ENCODE measurements around the gene PKD1. TPM values are rescaled to one million over a fixed set of nuclear protein-coding genes. Genes with fewer than 3 reads are reported as not detected.
"Not testable (repeated sequence)": the region's sequence is repeated elsewhere in the genome, so short reads cannot be mapped to it uniquely, and the experiment has no call there.

PKD1 gene
- total RNA-seq, 1 experiment from 2014 or later = 82.0 TPM

- H3K4me1 Mint-ChIP-seq (ENCODE audit: low read depth, unreplicated experiment) = no peaks in the 10 kb centered on the region
- intact Hi-C loops (cut with micrococcal nuclease; ENCODE audit: unreplicated experiment) = no loop called here
- H3K36me3 Mint-ChIP-seq (ENCODE audit: insufficient read depth, unreplicated experiment) = peaks cover 11% of the 10 kb centered on the region
- no peak for DNase-seq
- H3K9me3 Mint-ChIP-seq (ENCODE audit: low read depth, unreplicated experiment) = no peaks in the 10 kb centered on the region
- TF ChIP-seq CTCF (IDR thresholded peaks at IDR 0.05; ENCODE audit: unreplicated experiment) = no peak
- no peak overlapping the region for H3K4me3 Mint-ChIP-seq (ENCODE audit: low read depth, unreplicated experiment)
- no peak overlapping the region for H3K27ac Mint-ChIP-seq (ENCODE audit: unreplicated experiment)
- no peaks in the 10 kb centered on the region for H3K27me3 Mint-ChIP-seq (ENCODE audit: unreplicated experiment)
- BruUV-seq (replicated peaks) = no TSS peak
- CTCF ChIA-PET = no interaction called here
Measured at GRCh38 chr16:2102471-2102870, 33.2 kb downstream of the PKD1 start.

- H3K27me3 Mint-ChIP-seq (ENCODE audit: unreplicated experiment); H3K9me3 Mint-ChIP-seq (ENCODE audit: low read depth, unreplicated experiment); CTCF ChIA-PET; BruUV-seq (replicated peaks); H3K4me3 Mint-ChIP-seq (ENCODE audit: low read depth, unreplicated experiment); intact Hi-C loops (cut with micrococcal nuclease; ENCODE audit: unreplicated experiment); H3K4me1 Mint-ChIP-seq (ENCODE audit: low read depth, unreplicated experiment); H3K27ac Mint-ChIP-seq (ENCODE audit: unreplicated experiment); DNase-seq: not testable (repeated sequence)
- H3K36me3 Mint-ChIP-seq (ENCODE audit: insufficient read depth, unreplicated experiment) = peaks cover 15% of the 10 kb centered on the region
Measured at GRCh38 chr16:2101581-2101980, 34.1 kb downstream of the PKD1 start.

- H3K27ac Mint-ChIP-seq (ENCODE audit: unreplicated experiment); CTCF ChIA-PET; H3K4me3 Mint-ChIP-seq (ENCODE audit: low read depth, unreplicated experiment); H3K27me3 Mint-ChIP-seq (ENCODE audit: unreplicated experiment); DNase-seq; intact Hi-C loops (cut with micrococcal nuclease; ENCODE audit: unreplicated experiment); BruUV-seq (replicated peaks); H3K4me1 Mint-ChIP-seq (ENCODE audit: low read depth, unreplicated experiment); H3K9me3 Mint-ChIP-seq (ENCODE audit: low read depth, unreplicated experiment): not testable (repeated sequence)
- peaks cover 40% of the 10 kb centered on the region for H3K36me3 Mint-ChIP-seq (ENCODE audit: insufficient read depth, unreplicated experiment)
Measured at GRCh38 chr16:2097689-2098088, 38.0 kb downstream of the PKD1 start.

- CTCF ChIA-PET = no interaction called here
- H3K9me3 Mint-ChIP-seq (ENCODE audit: low read depth, unreplicated experiment) = no peaks in the 10 kb centered on the region
- H3K36me3 Mint-ChIP-seq (ENCODE audit: insufficient read depth, unreplicated experiment) = peaks cover 42% of the 10 kb centered on the region
- H3K4me1 Mint-ChIP-seq (ENCODE audit: low read depth, unreplicated experiment) = no peaks in the 10 kb centered on the region
- no TSS peak for BruUV-seq (replicated peaks)
- H3K27me3 Mint-ChIP-seq (ENCODE audit: unreplicated experiment) = no peaks in the 10 kb centered on the region
- no peak for DNase-seq
- no peak for TF ChIP-seq CTCF (IDR thresholded peaks at IDR 0.05; ENCODE audit: unreplicated experiment)
- intact Hi-C loops (cut with micrococcal nuclease; ENCODE audit: unreplicated experiment) = no loop called here
- H3K4me3 Mint-ChIP-seq (ENCODE audit: low read depth, unreplicated experiment) = no peak overlapping the region
- H3K27ac Mint-ChIP-seq (ENCODE audit: unreplicated experiment) = no peak overlapping the region
Measured at GRCh38 chr16:2096853-2097595, 38.7 kb downstream of the PKD1 start.

DNA sequence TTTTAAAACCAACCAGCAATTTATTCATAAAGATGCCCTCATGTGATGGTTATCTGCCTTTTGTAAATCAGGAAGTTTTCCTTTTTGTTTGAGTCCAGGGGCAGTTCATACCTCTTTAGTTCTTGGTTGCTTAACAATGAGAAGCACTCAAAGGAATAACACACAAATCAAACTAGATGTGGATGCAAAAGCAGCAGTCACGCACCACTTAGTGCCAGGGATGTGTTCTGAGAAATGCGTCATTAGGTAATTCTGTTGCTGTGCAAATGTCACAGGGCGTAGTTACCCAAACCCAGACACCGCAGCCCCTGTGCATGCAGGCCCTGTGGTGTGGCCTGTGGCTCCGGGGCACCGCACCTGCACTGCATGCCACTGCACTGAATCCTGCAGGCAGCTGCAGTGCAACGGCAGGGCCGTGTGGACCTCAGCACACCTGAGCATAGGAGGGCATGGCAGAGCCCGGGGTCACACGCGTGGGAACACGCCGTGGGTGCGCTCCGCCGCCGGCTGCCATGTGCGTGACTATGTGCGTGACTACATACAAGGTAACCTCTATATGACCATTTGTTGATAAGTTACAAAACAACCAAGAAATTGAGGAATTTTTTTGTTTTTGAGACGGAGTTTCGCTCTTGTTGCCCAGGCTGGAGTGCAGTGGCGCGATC, 39.6 kb downstream of the PKD1 start:
- no peak overlapping the region for H3K27ac Mint-ChIP-seq (ENCODE audit: unreplicated experiment)
- no peaks in the 10 kb centered on the region for H3K9me3 Mint-ChIP-seq (ENCODE audit: low read depth, unreplicated experiment)
- CTCF ChIA-PET = no interaction called here
- no peaks in the 10 kb centered on the region for H3K4me1 Mint-ChIP-seq (ENCODE audit: low read depth, unreplicated experiment)
- peaks cover 39% of the 10 kb centered on the region for H3K36me3 Mint-ChIP-seq (ENCODE audit: insufficient read depth, unreplicated experiment)
- no TSS peak for BruUV-seq (replicated peaks)
- H3K27me3 Mint-ChIP-seq (ENCODE audit: unreplicated experiment) = no peaks in the 10 kb centered on the region
- H3K4me3 Mint-ChIP-seq (ENCODE audit: low read depth, unreplicated experiment) = no peak overlapping the region
- DNase-seq = no peak
- intact Hi-C loops (cut with micrococcal nuclease; ENCODE audit: unreplicated experiment) = no loop called here
- no peak for TF ChIP-seq CTCF (IDR thresholded peaks at IDR 0.05; ENCODE audit: unreplicated experiment)
